Superior temporal gyrus (tissue), 1 donor: ENCODE data around the gene RNF212B.
"Not testable (repeated sequence)": the region's sequence is repeated elsewhere in the genome, so short reads cannot be mapped to it uniquely, and the experiment has no call there.

Experiments
- DNase-seq: peaks from one replicate; pipeline ENCODE4 v3.0.0-alpha.2; 2016; ENCODE audit errors: extremely low spot score

The RNF212B gene

GRCh38 chr14:23237772-23238594, at the start of gene RNF212B:
RNF212B (plus strand) TSS chr14:23237936; CDS start chr14:23240346, 2,410 bp downstream.
- DNase-seq = peak; percentile 76

GRCh38 chr14:23193432-23193831, 44.3 kb upstream of the RNF212B start:
- DNase-seq = no peak

GRCh38 chr14:23195552-23196101, 42.1 kb upstream of the RNF212B start:
- no peak for DNase-seq

GRCh38 chr14:23196487-23196886, 41.2 kb upstream of the RNF212B start:
- not testable (repeated sequence) for DNase-seq

GRCh38 chr14:23199141-23199540, 38.6 kb upstream of the RNF212B start:
- DNase-seq = not testable (repeated sequence)

- no peak for DNase-seq
These were observed 35.7 kb upstream of the RNF212B start for GRCh38 chr14:23202001-23202400.

GRCh38 chr14:23206422-23207145, 31.2 kb upstream of the RNF212B start:
- DNase-seq = no peak

GRCh38 chr14:23207146-23207540, 30.6 kb upstream of the RNF212B start:
- no peak for DNase-seq

- DNase-seq = no peak
These were observed 29.4 kb upstream of the RNF212B start for GRCh38 chr14:23208324-23208723.

GRCh38 chr14:23209651-23210423, 27.9 kb upstream of the RNF212B start:
- no peak for DNase-seq

- no peak for DNase-seq
These were observed 22.3 kb upstream of the RNF212B start for GRCh38 chr14:23215421-23215820.

GRCh38 chr14:23217032-23218020, 20.4 kb upstream of the RNF212B start:
- DNase-seq = no peak

- no peak for DNase-seq
These were observed 18.7 kb upstream of the RNF212B start for GRCh38 chr14:23219075-23219474.

GRCh38 chr14:23224958-23225357, 12.8 kb upstream of the RNF212B start:
- DNase-seq = not testable (repeated sequence)

GRCh38 chr14:23227566-23227965, 10.2 kb upstream of the RNF212B start:
- no peak for DNase-seq

- no peak for DNase-seq
These were observed 8.9 kb upstream of the RNF212B start for GRCh38 chr14:23228812-23229211.

- DNase-seq = not testable (repeated sequence)
These were observed 5.4 kb upstream of the RNF212B start for GRCh38 chr14:23232241-23232808.

GRCh38 chr14:23240661-23241060, 2.9 kb downstream of the RNF212B start:
- DNase-seq = no peak

- DNase-seq = not testable (repeated sequence)
These were observed 3.5 kb downstream of the RNF212B start for GRCh38 chr14:23241061-23241715.

GRCh38 chr14:23242076-23242475, 4.3 kb downstream of the RNF212B start:
- DNase-seq = no peak
